Ascending aorta (tissue), 2 donors: ENCODE data around the gene CD151. TPM values are rescaled to one million over a fixed set of nuclear protein-coding genes. Genes with fewer than 3 reads are reported as not detected.

Experiments used
- DNase-seq, 2 donors: peaks; one replicate each; pipeline ENCODE4 v3.0.0-alpha.2; 2019; ENCODE audit warnings: low spot score in 2 of 2
- H3K27ac ChIP-seq, 2 donors: fragments of 200-600 bp; sonication (generic); one replicate each; pipeline ENCODE4 v1.5.1; 2016 to 2017; ENCODE audit warnings: mild to moderate bottlenecking in 1 of 2
- H3K27me3 ChIP-seq: fragments of 200-600 bp; sonication (generic); one replicate; pipeline ENCODE4 v1.5.1; 2017
- H3K36me3 ChIP-seq, 2 donors: fragments of 200-600 bp; sonication (generic); one replicate each; pipeline ENCODE4 v1.5.1; 2016
- H3K4me1 ChIP-seq, 2 donors: fragments of 200-600 bp; sonication (generic); one replicate each; pipeline ENCODE4 v1.5.1; 2016 to 2017; ENCODE audit warnings: mild to moderate bottlenecking in 1 of 2
- H3K4me3 ChIP-seq, 2 donors: fragments of 200-600 bp; sonication (generic); one replicate each; pipeline ENCODE4 v1.5.1; 2016 to 2017; ENCODE audit warnings: mild to moderate bottlenecking in 1 of 2
- H3K9me3 ChIP-seq, 2 donors: fragments of 200-600 bp; sonication (generic); one replicate each; pipeline ENCODE4 v1.5.1; 2016
- CTCF ChIP-seq, 3 experiments: fragments of 200-600 bp in 2 of 3; fragments of 450-650 bp in 1 of 3; sonication (generic) in 2 of 3; IDR thresholded peaks; one replicate each; pipeline ENCODE4 v1.5.1; 2016 to 2019; ENCODE audit warnings: antibody characterized with exemption in 3 of 3, mild to moderate bottlenecking in 1 of 3, moderate library complexity in 1 of 3
- intact Hi-C: fragments of 100-400 bp; cut with DNase I; formaldehyde crosslinking; loops from one replicate; pipeline ENCODE4 v1.15.1; 2023
- total RNA-seq: library from RNA; depleted of rRNA; stranded (reverse); fragments of >200 nt; gene quantifications from one replicate; pipeline ENCODE4 v1.1.0, GENCODE V29; 2016

Gene CD151
- total RNA-seq, 1 donor from 2014 or later, result 898 TPM

GRCh38 chr11:824292-824880 is 8.4 kb upstream of the CD151 start:
- peaks cover 36 to 45% of the 10 kb centered on the region in 2 donors for H3K36me3 ChIP-seq
- no peaks in the 10 kb centered on the region for H3K27me3 ChIP-seq

DNA sequence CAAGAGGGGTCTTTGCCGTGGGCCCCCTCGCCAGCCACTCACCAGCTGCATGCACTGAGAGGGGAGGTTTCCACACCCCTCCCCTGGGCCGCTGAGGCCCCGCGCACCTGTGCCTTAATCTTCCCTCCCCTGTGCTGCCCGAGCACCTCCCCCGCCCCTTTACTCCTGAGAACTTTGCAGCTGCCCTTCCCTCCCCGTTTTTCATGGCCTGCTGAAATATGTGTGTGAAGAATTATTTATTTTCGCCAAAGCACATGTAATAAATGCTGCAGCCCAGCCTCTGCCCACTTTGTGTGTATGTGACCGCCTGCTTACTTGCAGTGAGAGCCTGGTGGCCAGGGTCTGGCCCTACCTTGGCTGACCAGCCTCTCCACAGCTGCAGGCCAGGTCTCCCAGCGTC is 7.8 kb upstream of the CD151 start:
- intact Hi-C loops, result no loop called here
- Histone ChIP-seq H3K36me3 (peaks cover 36 to 45% of the 10 kb centered on the region in 2 donors), H3K27me3 (no peaks in the 10 kb centered on the region), H3K27ac (no peak overlapping the region), H3K4me1 (peaks cover 21 to 38% of the 10 kb centered on the region in 2 donors), H3K4me3 (no peak overlapping the region), H3K9me3 (no peaks in the 10 kb centered on the region)
- no peak for TF ChIP-seq CTCF (IDR thresholded peaks at IDR 0.05)
- no peak for DNase-seq

More at GRCh38 chr11:824292-824880, 8.4 kb upstream of the CD151 start:
- TF ChIP-seq CTCF (IDR thresholded peaks at IDR 0.05), result no peak
- Histone ChIP-seq H3K9me3 (no peaks in the 10 kb centered on the region), H3K4me1 (peaks cover 16 to 33% of the 10 kb centered on the region in 2 donors), H3K4me3 (no peak overlapping the region), H3K27ac (no peak overlapping the region)
- intact Hi-C loops, result no loop called here
- DNase-seq, result no peak

GRCh38 chr11:825366-826226 is 7.2 kb upstream of the CD151 start:
- H3K4me1 ChIP-seq, result peaks cover 19 to 44% of the 10 kb centered on the region in 2 donors
- TF ChIP-seq CTCF (IDR thresholded peaks at IDR 0.05), result no peak

DNA sequence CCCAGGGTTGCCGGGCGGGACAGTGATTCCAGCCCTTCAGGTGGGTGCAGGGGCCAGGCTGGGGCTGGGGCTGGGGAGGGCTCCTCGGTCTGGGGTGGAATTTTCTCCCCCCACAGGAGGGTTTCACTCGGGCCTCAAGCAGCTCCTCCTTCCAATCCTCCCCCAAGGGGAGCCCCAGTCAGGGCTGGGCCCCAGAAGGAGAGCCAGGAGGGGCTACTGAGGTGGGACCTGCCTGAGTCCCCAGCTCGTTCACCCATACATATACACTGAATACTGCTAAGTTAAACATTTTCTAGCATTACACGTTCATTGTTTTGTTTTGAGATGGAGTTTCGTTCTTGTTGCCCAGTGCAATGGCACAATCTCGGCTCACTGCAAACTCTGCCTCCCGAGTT is 6.5 kb upstream of the CD151 start:
- intact Hi-C loops, result no loop called here
- H3K27me3 ChIP-seq, result no peaks in the 10 kb centered on the region
- H3K9me3 ChIP-seq, result no peaks in the 10 kb centered on the region
- no peak overlapping the region for H3K27ac ChIP-seq
- H3K4me3 ChIP-seq, result no peak overlapping the region
- peaks cover 15 to 45% of the 10 kb centered on the region in 2 donors for H3K4me1 ChIP-seq
- no peak for DNase-seq
- H3K36me3 ChIP-seq, result peaks cover 36 to 45% of the 10 kb centered on the region in 2 donors
- TF ChIP-seq CTCF (IDR thresholded peaks at IDR 0.05), result no peak

More at GRCh38 chr11:825366-826226, 7.2 kb upstream of the CD151 start:
- intact Hi-C loops, result no loop called here
- Histone ChIP-seq H3K27me3 (no peaks in the 10 kb centered on the region), H3K27ac (no peak overlapping the region), H3K9me3 (no peaks in the 10 kb centered on the region), H3K4me3 (no peak overlapping the region), H3K36me3 (peaks cover 36 to 45% of the 10 kb centered on the region in 2 donors)
- no peak for DNase-seq

GRCh38 chr11:826836-827145 is 6.0 kb upstream of the CD151 start:
- Histone ChIP-seq H3K9me3 (no peaks in the 10 kb centered on the region), H3K27me3 (no peaks in the 10 kb centered on the region), H3K36me3 (peaks cover 32 to 42% of the 10 kb centered on the region in 2 donors), H3K27ac (no peak overlapping the region), H3K4me3 (peak overlapping the region; percentile 58 to 60), H3K4me1 (peaks cover 10 to 41% of the 10 kb centered on the region in 2 donors)
- no peak for TF ChIP-seq CTCF (IDR thresholded peaks at IDR 0.05)
- no peak for DNase-seq
- intact Hi-C loops, result no loop called here
